ENCODE measurements around the gene CNOT3. TPM values are rescaled to one million over a fixed set of nuclear protein-coding genes. Genes with fewer than 3 reads are reported as not detected.

The CNOT3 gene
- total RNA-seq, 2 donors from 2014 or later, result 22.4 to 51.4 TPM

DNA sequence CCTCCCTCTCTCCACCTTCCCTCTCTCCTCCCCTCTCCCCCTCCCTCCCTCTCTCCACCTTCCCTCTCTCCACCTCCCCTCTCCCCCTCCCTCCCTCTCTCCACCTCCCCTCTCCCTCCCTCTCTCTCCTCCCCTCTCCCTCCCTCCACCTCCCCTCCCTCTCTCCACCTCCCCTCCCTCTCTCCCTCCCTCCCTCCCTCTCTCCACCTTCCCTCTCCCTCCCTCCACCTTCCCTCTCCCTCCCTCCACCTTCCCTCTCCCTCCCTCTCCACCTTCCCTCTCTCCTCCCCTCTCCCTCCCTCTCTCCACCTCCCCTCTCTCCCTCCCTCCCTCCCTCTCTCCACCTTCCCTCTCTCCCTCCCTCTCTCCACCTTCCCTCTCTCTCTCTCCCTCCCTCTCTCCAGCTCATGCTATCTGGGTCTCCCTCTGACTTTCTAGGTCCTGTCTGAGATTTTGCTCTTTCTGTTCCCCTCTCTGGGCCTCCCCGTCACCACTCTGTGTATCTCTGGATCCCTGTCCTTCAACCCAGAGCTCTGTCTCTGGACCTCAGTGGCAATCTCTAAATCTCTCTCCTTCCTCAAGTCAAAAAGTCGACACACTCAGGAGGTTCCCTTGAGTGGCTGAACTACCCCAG is 3.5 kb upstream of the CNOT3 start:
- intact Hi-C loops (cut with DNase I), result no loop called here

DNA sequence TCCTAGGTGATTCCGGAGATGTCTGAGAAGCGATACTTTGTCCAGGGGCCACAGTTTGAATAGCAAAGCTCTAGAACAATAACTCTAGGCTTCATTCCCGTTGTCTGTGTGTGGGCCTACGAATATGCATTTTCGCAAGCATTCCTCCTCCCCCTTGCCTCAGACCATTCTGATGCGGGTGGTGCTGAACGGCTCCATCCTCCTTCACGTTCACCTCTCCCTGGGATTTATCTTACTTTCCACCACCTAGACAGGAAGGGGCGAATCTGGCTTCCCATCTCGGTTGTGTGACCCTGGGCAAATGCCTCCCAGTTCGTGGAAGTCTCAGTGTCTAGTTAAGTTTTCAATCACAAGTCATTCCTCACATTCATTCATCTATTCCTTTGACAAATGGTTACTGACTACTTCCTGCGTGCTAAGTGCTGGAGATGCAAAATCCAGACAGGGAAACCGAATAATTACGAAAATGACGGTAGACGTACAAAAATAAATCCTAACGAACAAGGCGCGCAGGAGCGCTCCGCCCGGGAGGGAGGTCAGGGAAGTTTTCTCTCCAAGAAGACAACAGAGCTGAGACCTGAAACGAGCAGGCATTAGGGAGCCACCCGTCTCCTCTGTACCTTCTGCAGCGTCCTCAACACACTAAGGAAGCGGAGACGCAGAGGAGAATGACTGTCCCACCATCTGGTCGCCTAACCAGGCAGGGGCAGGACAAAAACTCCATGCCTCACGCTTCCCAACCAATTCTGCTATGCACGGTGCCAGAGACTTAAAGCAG is 1.3 kb upstream of the CNOT3 start:
- intact Hi-C loops (cut with DNase I), result no loop called here
- ATAC-seq, result no peak
- H3K27ac ChIP-seq, result peak overlapping the region; percentile 9 to 80 (median 60)

More for the DNA sequence above, 3.5 kb upstream of the CNOT3 start:
- H3K36me3 ChIP-seq (replicated peaks in 1 of 2; ENCODE audit: insufficient read depth in 1 of 2, low read depth in 2 of 2), result peaks cover 5 to 9% of the 10 kb centered on the region in 2 donors
- peaks cover 28% of the 10 kb centered on the region for H3K4me1 ChIP-seq
- ATAC-seq (no peak), DNase-seq (no peak)
- H3K9me3 ChIP-seq, result no peaks in the 10 kb centered on the region
- TF ChIP-seq POLR2A (IDR thresholded peaks at IDR 0.05), result no peak
- TF ChIP-seq, protein P1, sequence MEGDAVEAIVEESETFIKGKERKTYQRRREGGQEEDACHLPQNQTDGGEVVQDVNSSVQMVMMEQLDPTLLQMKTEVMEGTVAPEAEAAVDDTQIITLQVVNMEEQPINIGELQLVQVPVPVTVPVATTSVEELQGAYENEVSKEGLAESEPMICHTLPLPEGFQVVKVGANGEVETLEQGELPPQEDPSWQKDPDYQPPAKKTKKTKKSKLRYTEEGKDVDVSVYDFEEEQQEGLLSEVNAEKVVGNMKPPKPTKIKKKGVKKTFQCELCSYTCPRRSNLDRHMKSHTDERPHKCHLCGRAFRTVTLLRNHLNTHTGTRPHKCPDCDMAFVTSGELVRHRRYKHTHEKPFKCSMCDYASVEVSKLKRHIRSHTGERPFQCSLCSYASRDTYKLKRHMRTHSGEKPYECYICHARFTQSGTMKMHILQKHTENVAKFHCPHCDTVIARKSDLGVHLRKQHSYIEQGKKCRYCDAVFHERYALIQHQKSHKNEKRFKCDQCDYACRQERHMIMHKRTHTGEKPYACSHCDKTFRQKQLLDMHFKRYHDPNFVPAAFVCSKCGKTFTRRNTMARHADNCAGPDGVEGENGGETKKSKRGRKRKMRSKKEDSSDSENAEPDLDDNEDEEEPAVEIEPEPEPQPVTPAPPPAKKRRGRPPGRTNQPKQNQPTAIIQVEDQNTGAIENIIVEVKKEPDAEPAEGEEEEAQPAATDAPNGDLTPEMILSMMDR (IDR thresholded peaks at IDR 0.05), result no peak
- WGBS, 2 donors, result 72 to 81% methylated on average over 2 of the region's 2 CpGs
- no peak overlapping the region for H3K4me3 ChIP-seq
- H3K27me3 ChIP-seq, result no peaks in the 10 kb centered on the region
- no peak overlapping the region for H3K27ac ChIP-seq

DNA sequence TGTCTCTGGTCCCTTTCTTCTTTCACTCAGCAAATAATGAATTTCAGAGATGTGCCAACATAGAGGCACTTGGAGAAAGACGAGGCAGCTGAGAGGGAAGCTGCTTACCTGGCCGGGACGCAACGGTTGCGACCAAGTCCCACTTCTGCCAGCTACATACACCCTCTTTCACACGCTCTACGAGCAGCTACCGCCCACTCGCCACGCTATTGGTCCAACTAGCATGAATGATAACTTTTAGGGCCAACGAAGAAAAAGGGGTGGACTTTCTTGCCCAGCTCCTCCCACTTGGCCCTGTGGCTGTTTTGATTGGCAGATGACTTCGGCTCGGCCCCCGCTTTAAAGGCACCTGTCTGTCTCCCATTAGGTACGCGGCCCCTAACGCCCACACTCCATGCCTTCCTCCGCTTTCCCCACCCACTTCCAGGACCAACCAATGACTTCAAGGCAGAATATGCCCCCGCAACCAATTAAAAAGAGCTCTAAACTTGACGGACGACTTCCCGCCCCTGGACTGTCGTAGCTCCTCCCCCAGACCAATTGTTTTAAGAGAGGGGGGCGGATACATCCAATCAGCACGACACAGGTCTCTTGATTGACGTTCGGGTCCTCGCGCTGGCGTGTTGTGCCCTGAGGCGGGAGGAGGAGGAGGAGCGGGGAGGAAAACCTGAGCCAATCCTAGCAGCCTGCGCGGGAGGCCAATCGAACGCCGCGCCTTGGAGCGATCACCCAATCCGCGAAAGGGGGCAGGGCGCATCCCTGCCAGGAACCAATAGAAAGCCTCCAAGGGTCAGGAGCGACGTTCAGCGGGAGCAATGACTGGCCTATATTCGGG is 481 bp upstream of the CNOT3 start:
- Histone ChIP-seq H3K27ac (peak overlapping the region; percentile 57 to 94 (median 90)), H3K4me1 (peaks cover 55% of the 10 kb centered on the region), H3K27me3 (no peaks in the 10 kb centered on the region), H3K9me3 (no peaks in the 10 kb centered on the region), H3K36me3 (replicated peaks in 1 of 2; ENCODE audit: insufficient read depth in 1 of 2, low read depth in 2 of 2) (no peaks in the 10 kb centered on the region), H3K4me3 (peak overlapping the region; percentile 95 to 99)
- DNase-seq (peak; percentile 99 to 100 (median 99)), ATAC-seq (peak; percentile 87)
- TF ChIP-seq POLR2A (IDR thresholded peaks at IDR 0.05), result peak; percentile 81 to 95 (median 95)
- TF ChIP-seq, protein P1 (IDR thresholded peaks at IDR 0.05), result no peak
- intact Hi-C loops (cut with DNase I), result no loop called here
- 0% methylated on average over 25 to 45 of the region's 46 CpGs for WGBS, 2 donors

More for the DNA sequence above, 1.3 kb upstream of the CNOT3 start:
- H3K36me3 ChIP-seq (replicated peaks in 1 of 2; ENCODE audit: insufficient read depth in 1 of 2, low read depth in 2 of 2), result peaks cover 0 to 2% of the 10 kb centered on the region in 2 donors
- H3K9me3 ChIP-seq, result no peaks in the 10 kb centered on the region
- TF ChIP-seq, protein P1 (IDR thresholded peaks at IDR 0.05), result no peak
- H3K27me3 ChIP-seq, result no peaks in the 10 kb centered on the region
- DNase-seq, result no peak
- peaks cover 50% of the 10 kb centered on the region for H3K4me1 ChIP-seq
- peak overlapping the region; percentile 8 to 37 for H3K4me3 ChIP-seq
- WGBS, 2 donors, result 2 to 3% methylated on average over 27 to 30 of the region's 30 CpGs

DNA sequence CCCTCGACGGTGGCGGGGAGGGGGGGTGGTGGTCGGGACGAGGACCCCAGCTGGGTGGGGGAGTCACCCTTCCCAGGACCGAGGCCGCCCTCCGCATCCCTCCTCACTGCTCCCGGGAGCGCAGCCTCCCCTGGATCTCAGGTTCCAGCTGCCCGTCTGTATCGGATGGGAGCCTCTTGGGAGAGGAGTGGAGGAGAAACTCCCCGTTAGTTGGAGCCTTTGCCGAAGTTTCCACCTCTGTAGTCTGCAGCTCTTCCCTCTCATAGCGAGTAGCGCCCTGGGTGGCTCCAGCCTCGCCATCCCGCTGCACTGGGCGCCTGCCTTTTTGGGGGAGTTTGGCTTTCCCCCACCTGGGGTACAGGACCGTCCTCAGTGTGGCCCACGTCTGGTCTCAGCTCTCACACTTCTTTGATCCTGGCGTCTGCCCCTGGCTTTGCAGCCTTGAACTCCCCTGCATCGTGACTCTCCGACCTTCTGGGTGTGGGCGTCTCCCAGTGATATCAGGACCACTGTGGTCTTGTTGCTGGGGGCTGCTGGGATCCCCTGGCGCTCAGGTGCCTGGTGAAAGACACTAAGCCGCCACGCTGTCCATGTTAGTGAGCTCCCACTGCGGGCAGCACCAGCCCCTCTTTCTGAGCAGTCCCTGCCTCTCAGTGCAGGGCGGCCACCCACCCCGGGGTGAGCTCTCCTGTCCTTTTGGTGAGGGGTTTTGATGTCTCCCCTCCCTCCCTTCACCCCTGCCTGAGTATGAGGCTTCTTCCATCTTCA is 1.1 kb downstream of the CNOT3 start:
- Histone ChIP-seq H3K27ac (peak overlapping the region; percentile 88 to 94 (median 92)), H3K4me1 (peaks cover 55% of the 10 kb centered on the region), H3K4me3 (peak overlapping the region; percentile 95 to 99), H3K9me3 (no peaks in the 10 kb centered on the region), H3K36me3 (replicated peaks in 1 of 2; ENCODE audit: insufficient read depth in 1 of 2, low read depth in 2 of 2) (peaks cover 4 to 10% of the 10 kb centered on the region in 2 donors), H3K27me3 (no peaks in the 10 kb centered on the region)
- intact Hi-C loops (cut with DNase I), result no loop called here
- WGBS, 2 donors, result 21% methylated on average over 13 to 31 of the region's 31 CpGs
- no peak for ATAC-seq
- TF ChIP-seq, protein P1 (IDR thresholded peaks at IDR 0.05), result no peak
- no peak for TF ChIP-seq POLR2A (IDR thresholded peaks at IDR 0.05)
- DNase-seq, result no peak

All from body of pancreas (tissue), 4 donors.